Stimulated activated effector memory CD8-positive, alpha-beta T cell treated with anti-CD3 and anti-CD28 coated beads, Interleukin-12 subunit alpha, Interleukin-12 subunit beta, amount 100 ng/mL, for 72 hours (primary cell): ENCODE data around the gene ANKRD30B.
"Not testable (repeated sequence)": the region's sequence is repeated elsewhere in the genome, so short reads cannot be mapped to it uniquely, and the experiment has no call there.

Experiments
- ATAC-seq: fragments of 150-1000 bp; cut with Tn5 transposase; 2 replicates; pipeline ENCODE4 v1.10.0; 2021
- DNase-seq, 2 donors: peaks; one replicate each; pipeline ENCODE4 v3.0.0; 2021 to 2022; ENCODE audit warnings: low spot score in 2 of 2
- H3K27ac Mint-ChIP-seq: one replicate; pipeline ENCODE4 v1.8.0; 2022; ENCODE audit warnings: mild to moderate bottlenecking, mixed read lengths
- H3K36me3 Mint-ChIP-seq: one replicate; pipeline ENCODE4 v1.8.0; 2022; ENCODE audit warnings: mild to moderate bottlenecking, mixed read lengths
- H3K4me1 Mint-ChIP-seq: one replicate; pipeline ENCODE4 v1.8.0; 2022; ENCODE audit warnings: mixed read lengths
- H3K4me3 Mint-ChIP-seq: one replicate; pipeline ENCODE4 v1.8.0; 2022; ENCODE audit warnings: mild to moderate bottlenecking, mixed read lengths
- H3K9me3 Mint-ChIP-seq: one replicate; pipeline ENCODE4 v1.8.0; 2022; ENCODE audit warnings: mixed read lengths

ANKRD30B gene

GRCh38 chr18:14747513-14748474 is at the start of gene ANKRD30B:
Gene ANKRD30B (plus strand): TSS chr18:14748172. CDS start chr18:14748420, 248 bp downstream.
- H3K4me1 Mint-ChIP-seq: no peaks in the 10 kb centered on the region
- H3K36me3 Mint-ChIP-seq: no peaks in the 10 kb centered on the region
- no peak for DNase-seq
- ATAC-seq: peak; percentile 37
- no peak within 1 kb of the TSS for H3K27ac Mint-ChIP-seq
- H3K4me3 Mint-ChIP-seq: no peak within 1 kb of the TSS
- H3K9me3 Mint-ChIP-seq: no peaks in the 10 kb centered on the region

DNA sequence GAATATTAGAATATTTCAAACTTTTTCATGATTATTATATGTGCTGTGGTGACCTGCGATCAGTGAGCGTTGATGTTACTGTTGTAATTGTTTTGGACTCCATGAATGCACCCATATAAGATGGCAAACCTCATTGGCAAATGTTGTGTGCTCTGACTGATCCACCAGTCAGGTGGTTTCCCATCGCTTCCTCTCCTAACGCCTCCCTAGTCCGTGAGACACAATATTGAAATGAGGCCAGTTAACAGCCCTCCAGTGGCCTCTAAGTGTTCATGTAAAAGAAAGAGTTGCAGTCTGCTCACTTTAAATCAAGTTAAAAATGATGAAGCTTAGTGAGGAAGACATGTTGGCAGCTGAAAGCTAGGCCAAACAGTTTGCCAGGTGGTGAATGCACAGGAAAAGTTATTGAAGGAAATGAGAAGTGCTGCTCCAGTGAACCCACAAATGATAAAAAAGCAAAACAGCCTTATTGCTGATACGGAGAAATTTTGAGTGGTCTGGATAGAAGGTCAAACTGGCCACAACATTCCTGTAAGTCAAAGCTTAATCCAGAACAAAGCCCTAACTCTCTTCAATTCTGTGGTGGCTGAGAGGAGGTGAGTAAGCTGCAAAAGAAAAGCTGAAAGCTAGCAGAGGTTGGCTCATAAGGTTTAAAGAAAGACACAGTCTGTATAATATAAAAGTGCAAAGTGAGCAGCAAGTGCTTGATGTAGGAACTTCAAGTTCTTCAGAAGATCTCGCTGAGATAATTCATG is 46.5 kb upstream of the ANKRD30B start:
- not testable (repeated sequence) for DNase-seq, H3K4me3 Mint-ChIP-seq, H3K36me3 Mint-ChIP-seq, H3K27ac Mint-ChIP-seq, ATAC-seq, H3K4me1 Mint-ChIP-seq, H3K9me3 Mint-ChIP-seq

GRCh38 chr18:14709761-14710160 is 38.2 kb upstream of the ANKRD30B start:
- ATAC-seq, H3K4me1 Mint-ChIP-seq, H3K36me3 Mint-ChIP-seq, DNase-seq, H3K27ac Mint-ChIP-seq, H3K9me3 Mint-ChIP-seq, H3K4me3 Mint-ChIP-seq: not testable (repeated sequence)

GRCh38 chr18:14721569-14721968 is 26.4 kb upstream of the ANKRD30B start:
- not testable (repeated sequence) for H3K27ac Mint-ChIP-seq, ATAC-seq, H3K4me3 Mint-ChIP-seq, H3K36me3 Mint-ChIP-seq, DNase-seq, H3K4me1 Mint-ChIP-seq, H3K9me3 Mint-ChIP-seq

- H3K4me3 Mint-ChIP-seq, H3K9me3 Mint-ChIP-seq, H3K36me3 Mint-ChIP-seq, H3K27ac Mint-ChIP-seq, H3K4me1 Mint-ChIP-seq, ATAC-seq, DNase-seq: not testable (repeated sequence)
Observed at GRCh38 chr18:14739056-14739455, 8.9 kb upstream of the ANKRD30B start.

GRCh38 chr18:14746897-14747296 is 1.1 kb upstream of the ANKRD30B start:
- H3K4me1 Mint-ChIP-seq: no peaks in the 10 kb centered on the region
- H3K27ac Mint-ChIP-seq: no peak overlapping the region
- no peak for DNase-seq
- ATAC-seq: no peak
- H3K9me3 Mint-ChIP-seq: no peaks in the 10 kb centered on the region
- H3K4me3 Mint-ChIP-seq: no peak overlapping the region
- no peaks in the 10 kb centered on the region for H3K36me3 Mint-ChIP-seq

- no peak overlapping the region for H3K4me3 Mint-ChIP-seq
- H3K9me3 Mint-ChIP-seq: no peaks in the 10 kb centered on the region
- no peak for ATAC-seq
Observed at GRCh38 chr18:14748496-14748895, 524 bp downstream of the ANKRD30B start.

DNA sequence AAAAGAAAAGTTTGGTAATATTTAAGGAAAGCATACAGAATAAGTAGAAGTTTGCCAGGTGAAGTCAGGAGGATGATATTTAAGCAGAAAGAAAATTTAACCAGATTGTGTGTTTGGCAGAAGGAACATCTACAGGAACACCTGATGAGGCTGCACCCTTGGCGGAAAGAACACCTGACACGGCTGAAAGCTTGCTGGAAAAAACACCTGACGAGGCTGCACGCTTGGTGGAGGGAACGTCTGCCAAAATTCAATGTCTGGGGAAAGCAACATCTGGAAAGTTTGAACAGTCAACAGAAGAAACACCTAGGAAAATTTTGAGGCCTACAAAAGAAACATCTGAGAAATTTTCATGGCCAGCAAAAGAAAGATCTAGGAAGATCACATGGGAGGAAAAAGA is 15.6 kb downstream of the ANKRD30B start:
- DNase-seq, H3K9me3 Mint-ChIP-seq, H3K36me3 Mint-ChIP-seq, H3K27ac Mint-ChIP-seq, H3K4me1 Mint-ChIP-seq, H3K4me3 Mint-ChIP-seq, ATAC-seq: not testable (repeated sequence)

More at GRCh38 chr18:14748496-14748895, 524 bp downstream of the ANKRD30B start:
- DNase-seq: no peak
- Mint-ChIP-seq H3K27ac (no peak overlapping the region), H3K4me1 (no peaks in the 10 kb centered on the region), H3K36me3 (no peaks in the 10 kb centered on the region)

GRCh38 chr18:14767474-14767873 is 19.5 kb downstream of the ANKRD30B start:
- peak; percentile 67 for ATAC-seq
- H3K36me3 Mint-ChIP-seq: no peaks in the 10 kb centered on the region
- H3K4me1 Mint-ChIP-seq: no peaks in the 10 kb centered on the region

DNA sequence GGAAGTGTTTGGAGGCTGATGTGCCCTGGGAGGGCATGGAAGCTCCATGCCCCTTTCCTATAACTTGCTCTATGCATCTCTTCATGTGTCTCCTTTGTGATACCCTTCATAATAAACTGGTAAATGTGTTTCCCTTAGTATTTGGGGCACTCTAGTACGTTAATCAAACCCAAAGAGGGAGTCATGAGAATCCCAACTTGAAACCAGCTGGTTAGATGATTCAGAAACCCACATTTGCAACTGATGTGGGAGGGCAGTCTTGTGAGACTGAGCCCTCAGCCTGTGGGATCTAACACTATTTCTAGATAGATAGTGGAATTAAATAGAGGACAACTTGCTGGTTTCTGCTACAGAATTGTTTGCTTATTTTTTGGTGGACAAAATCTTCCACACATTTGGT is 20.3 kb downstream of the ANKRD30B start:
- no peaks in the 10 kb centered on the region for H3K4me1 Mint-ChIP-seq
- DNase-seq (no peak), ATAC-seq (peak; percentile 81)
- H3K9me3 Mint-ChIP-seq: peaks cover 2% of the 10 kb centered on the region
- H3K4me3 Mint-ChIP-seq: no peak overlapping the region
- H3K27ac Mint-ChIP-seq: no peak overlapping the region
- no peaks in the 10 kb centered on the region for H3K36me3 Mint-ChIP-seq

More at GRCh38 chr18:14767474-14767873, 19.5 kb downstream of the ANKRD30B start:
- Mint-ChIP-seq H3K27ac (no peak overlapping the region), H3K9me3 (peaks cover 2% of the 10 kb centered on the region), H3K4me3 (no peak overlapping the region)
- DNase-seq: no peak

DNA sequence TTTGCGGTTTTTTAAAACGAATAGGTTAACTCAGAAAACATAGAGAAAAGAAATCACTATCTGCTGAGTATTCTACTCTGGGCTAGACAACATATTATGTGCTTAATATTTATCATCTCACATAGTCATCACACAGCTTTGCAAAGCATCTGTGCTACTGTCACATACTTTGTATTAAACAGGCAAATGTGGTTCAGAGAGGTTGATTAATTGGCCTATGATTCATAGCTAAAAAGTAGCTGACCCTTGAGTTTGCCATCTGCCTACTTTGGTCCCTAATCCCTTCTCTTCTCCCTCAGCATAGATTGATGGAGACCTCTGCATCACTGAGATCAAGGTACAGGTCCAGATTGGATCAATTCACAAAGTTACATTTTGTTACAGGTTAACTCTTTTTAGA is 21.4 kb downstream of the ANKRD30B start:
- Mint-ChIP-seq H3K27ac (no peak overlapping the region), H3K36me3 (no peaks in the 10 kb centered on the region), H3K9me3 (peaks cover 2% of the 10 kb centered on the region), H3K4me1 (no peaks in the 10 kb centered on the region), H3K4me3 (no peak overlapping the region)
- DNase-seq: no peak
- ATAC-seq: no peak

DNA sequence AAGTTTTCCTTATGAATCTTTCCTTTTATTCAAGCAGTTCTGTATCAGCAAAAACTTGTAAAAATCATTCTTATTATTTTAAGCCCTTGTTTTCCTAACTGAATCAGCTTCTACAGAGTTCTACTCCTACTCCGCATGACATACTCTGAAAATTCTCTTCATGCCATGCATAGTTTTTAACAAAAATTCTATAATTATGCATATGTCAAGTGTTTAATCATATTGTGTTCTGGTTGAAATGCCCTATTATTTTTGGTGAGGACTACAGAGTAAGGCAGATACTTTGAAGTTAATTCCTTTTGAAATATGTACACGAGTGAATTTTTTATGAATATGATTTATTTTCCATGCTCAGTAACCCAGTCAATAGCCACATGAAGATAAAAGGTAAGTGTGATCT is 28.8 kb downstream of the ANKRD30B start:
- no peak for ATAC-seq

GRCh38 chr18:14781671-14782070 is 33.7 kb downstream of the ANKRD30B start:
- DNase-seq (no peak), ATAC-seq (no peak)
- no peaks in the 10 kb centered on the region for H3K36me3 Mint-ChIP-seq
- H3K27ac Mint-ChIP-seq: no peak overlapping the region
- no peak overlapping the region for H3K4me3 Mint-ChIP-seq
- no peaks in the 10 kb centered on the region for H3K4me1 Mint-ChIP-seq
- no peaks in the 10 kb centered on the region for H3K9me3 Mint-ChIP-seq

More for the DNA sequence above, 28.8 kb downstream of the ANKRD30B start:
- H3K36me3 Mint-ChIP-seq: no peaks in the 10 kb centered on the region
- no peak for DNase-seq
- no peak overlapping the region for H3K27ac Mint-ChIP-seq
- no peaks in the 10 kb centered on the region for H3K9me3 Mint-ChIP-seq
- H3K4me1 Mint-ChIP-seq: no peaks in the 10 kb centered on the region
- H3K4me3 Mint-ChIP-seq: no peak overlapping the region

GRCh38 chr18:14784133-14784532 is 36.2 kb downstream of the ANKRD30B start:
- ATAC-seq: no peak

DNA sequence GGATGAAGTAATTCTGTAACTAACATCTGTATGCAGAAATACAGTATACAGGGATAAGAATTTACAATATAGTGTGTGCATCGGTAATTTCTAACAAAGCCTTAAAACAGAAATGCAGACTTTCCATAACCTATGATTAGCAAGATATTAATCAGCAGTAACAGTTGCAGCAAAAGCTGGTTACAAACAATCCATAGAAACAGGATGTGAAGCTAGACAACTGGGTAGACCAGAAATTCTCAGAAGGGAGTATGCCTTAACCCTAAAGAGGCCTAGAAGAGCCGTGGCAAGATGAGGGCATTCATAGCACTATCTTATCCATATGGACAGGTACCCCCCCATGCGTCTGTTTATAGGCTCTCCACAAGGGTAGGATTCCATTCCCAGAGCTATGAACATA is 48.9 kb downstream of the ANKRD30B start:
- not testable (repeated sequence) for H3K9me3 Mint-ChIP-seq, H3K4me3 Mint-ChIP-seq, ATAC-seq, DNase-seq, H3K36me3 Mint-ChIP-seq, H3K4me1 Mint-ChIP-seq, H3K27ac Mint-ChIP-seq

More at GRCh38 chr18:14784133-14784532, 36.2 kb downstream of the ANKRD30B start:
- H3K4me3 Mint-ChIP-seq: no peak overlapping the region
- no peaks in the 10 kb centered on the region for H3K36me3 Mint-ChIP-seq
- H3K9me3 Mint-ChIP-seq: no peaks in the 10 kb centered on the region
- no peaks in the 10 kb centered on the region for H3K4me1 Mint-ChIP-seq
- DNase-seq: no peak
- H3K27ac Mint-ChIP-seq: no peak overlapping the region
